ENCODE measurements around the gene CLIC3.
A peak's percentile ranks its signal among the peaks of the same experiment; 100 is the strongest.

Gene CLIC3

DNA sequence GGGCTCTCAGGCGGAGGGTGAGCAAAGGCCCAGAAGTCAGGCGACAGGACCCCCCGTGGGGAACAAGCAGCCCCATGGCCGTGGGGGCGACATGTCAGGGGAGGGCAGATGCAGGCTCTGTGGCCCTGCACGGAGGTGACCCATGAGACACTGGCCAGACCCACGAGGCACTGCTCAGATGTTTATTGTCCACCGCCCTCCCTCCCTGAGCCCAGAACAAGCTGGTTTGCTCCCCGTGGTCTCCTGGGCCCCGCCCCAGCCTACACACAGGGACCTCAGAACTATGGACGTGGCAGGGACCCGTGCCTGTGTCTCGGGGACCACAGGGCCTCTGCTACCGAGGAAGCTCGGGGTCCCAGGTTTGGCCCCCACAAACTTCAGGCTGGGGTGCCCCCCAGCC, 33.6 kb upstream of the CLIC3 start:
- Histone ChIP-seq H3K27ac (ENCODE audit: low read depth, low read length, severe bottlenecking) (no peak overlapping the region), H3K36me3 (ENCODE audit: control insufficient read depth, insufficient read depth, low read length) (no peaks in the 10 kb centered on the region), H3K4me3 (ENCODE audit: extremely low read depth, insufficient read depth, low read length, poor library complexity, severe bottlenecking) (no peak overlapping the region), H3K9me3 (ENCODE audit: control insufficient read depth, low read length) (no peaks in the 10 kb centered on the region), H3K4me1 (ENCODE audit: control insufficient read depth, insufficient read depth, low read length, poor library complexity, severe bottlenecking) (no peaks in the 10 kb centered on the region)
- WGBS, 2 experiments (ENCODE audit: insufficient coverage in 2 of 2) = 90 to 92% methylated on average over 10 to 15 of the region's 15 CpGs

DNA sequence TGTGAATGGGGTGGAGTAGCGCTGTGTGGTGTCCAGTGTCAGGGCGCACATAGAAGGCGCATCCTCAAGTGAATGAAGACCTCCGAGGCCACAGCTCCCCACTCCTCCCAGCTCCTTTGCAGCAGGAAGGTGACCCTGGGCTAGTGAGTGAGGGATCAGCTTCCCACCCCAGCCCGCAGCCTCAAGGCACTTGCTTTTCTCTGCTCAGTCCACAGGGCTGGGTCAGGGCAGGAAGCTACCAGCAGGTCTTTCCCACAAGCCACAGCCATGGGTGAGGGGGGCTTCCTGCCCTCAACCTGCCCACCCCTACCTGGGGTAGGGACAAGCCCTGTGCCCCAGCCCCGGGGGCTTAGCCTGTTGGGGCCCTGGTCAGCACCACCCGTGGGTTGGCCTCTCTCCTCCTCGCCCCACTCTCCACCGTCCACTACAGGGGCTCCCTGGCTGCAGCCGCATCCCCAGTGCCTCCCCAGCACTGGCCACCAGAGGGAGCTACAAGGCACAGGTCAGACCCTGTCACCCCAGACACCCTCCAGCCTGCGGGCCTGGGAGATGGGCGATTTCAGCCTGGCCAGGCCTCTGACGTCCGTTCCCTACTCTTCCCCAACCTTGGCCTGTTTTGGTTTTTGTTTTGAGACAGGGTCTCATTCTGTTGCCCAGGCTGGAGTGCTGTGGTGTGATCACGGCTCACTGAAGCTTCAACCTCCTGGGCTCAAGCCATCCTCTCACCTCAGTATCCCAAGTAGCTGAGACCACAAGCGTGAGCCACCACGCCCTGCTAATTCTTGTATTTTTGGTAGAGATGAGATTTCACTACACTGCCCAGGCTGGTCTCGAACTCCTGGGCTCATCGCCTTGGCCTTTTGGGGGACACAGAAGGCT, 32.9 kb upstream of the CLIC3 start:
- Histone ChIP-seq H3K4me3 (ENCODE audit: extremely low read depth, insufficient read depth, low read length, poor library complexity, severe bottlenecking) (peak overlapping the region; percentile 42), H3K27ac (ENCODE audit: low read depth, low read length, severe bottlenecking) (no peak overlapping the region), H3K36me3 (ENCODE audit: control insufficient read depth, insufficient read depth, low read length) (no peaks in the 10 kb centered on the region), H3K9me3 (ENCODE audit: control insufficient read depth, low read length) (no peaks in the 10 kb centered on the region), H3K4me1 (ENCODE audit: control insufficient read depth, insufficient read depth, low read length, poor library complexity, severe bottlenecking) (no peaks in the 10 kb centered on the region)
- WGBS, 2 experiments (ENCODE audit: insufficient coverage in 2 of 2) = 36 to 39% methylated on average over 13 to 15 of the region's 19 CpGs

- H3K27ac ChIP-seq (ENCODE audit: low read depth, low read length, severe bottlenecking) = no peak overlapping the region
- H3K4me3 ChIP-seq (ENCODE audit: extremely low read depth, insufficient read depth, low read length, poor library complexity, severe bottlenecking) = peak overlapping the region; percentile 42
- H3K4me1 ChIP-seq (ENCODE audit: control insufficient read depth, insufficient read depth, low read length, poor library complexity, severe bottlenecking) = no peaks in the 10 kb centered on the region
- H3K36me3 ChIP-seq (ENCODE audit: control insufficient read depth, insufficient read depth, low read length) = no peaks in the 10 kb centered on the region
- H3K9me3 ChIP-seq (ENCODE audit: control insufficient read depth, low read length) = no peaks in the 10 kb centered on the region
- 4 to 5% methylated on average over 75 to 91 of the region's 98 CpGs for WGBS, 2 experiments (ENCODE audit: insufficient coverage in 2 of 2)
Measured at GRCh38 chr9:137028263-137029057, 32.1 kb upstream of the CLIC3 start.

- no peaks in the 10 kb centered on the region for H3K4me1 ChIP-seq (ENCODE audit: control insufficient read depth, insufficient read depth, low read length, poor library complexity, severe bottlenecking)
- H3K4me3 ChIP-seq (ENCODE audit: extremely low read depth, insufficient read depth, low read length, poor library complexity, severe bottlenecking) = peak within 1 kb of the TSS; percentile 42
Measured at GRCh38 chr9:137027369-137028262, 31.2 kb upstream of the CLIC3 start, which contains the start of gene ABCA2. TSS of gene ABCA2 (minus strand) at chr9:137028237. CDS start at chr9:137028140, 97 bp downstream.

GRCh38 chr9:137026828-137027227, 30.5 kb upstream of the CLIC3 start:
- Histone ChIP-seq H3K4me3 (ENCODE audit: extremely low read depth, insufficient read depth, low read length, poor library complexity, severe bottlenecking) (no peak overlapping the region), H3K36me3 (ENCODE audit: control insufficient read depth, insufficient read depth, low read length) (no peaks in the 10 kb centered on the region), H3K9me3 (ENCODE audit: control insufficient read depth, low read length) (no peaks in the 10 kb centered on the region), H3K27ac (ENCODE audit: low read depth, low read length, severe bottlenecking) (no peak overlapping the region), H3K4me1 (ENCODE audit: control insufficient read depth, insufficient read depth, low read length, poor library complexity, severe bottlenecking) (no peaks in the 10 kb centered on the region)
- 96 to 100% methylated on average over 4 of the region's 4 CpGs for WGBS, 2 experiments (ENCODE audit: insufficient coverage in 2 of 2)

More at GRCh38 chr9:137027369-137028262, 31.2 kb upstream of the CLIC3 start, which contains the start of gene ABCA2:
- Histone ChIP-seq H3K27ac (ENCODE audit: low read depth, low read length, severe bottlenecking) (no peak within 1 kb of the TSS), H3K9me3 (ENCODE audit: control insufficient read depth, low read length) (no peaks in the 10 kb centered on the region), H3K36me3 (ENCODE audit: control insufficient read depth, insufficient read depth, low read length) (no peaks in the 10 kb centered on the region)
- 6 to 8% methylated on average over 67 to 72 of the region's 95 CpGs for WGBS, 2 experiments (ENCODE audit: insufficient coverage in 2 of 2)

DNA sequence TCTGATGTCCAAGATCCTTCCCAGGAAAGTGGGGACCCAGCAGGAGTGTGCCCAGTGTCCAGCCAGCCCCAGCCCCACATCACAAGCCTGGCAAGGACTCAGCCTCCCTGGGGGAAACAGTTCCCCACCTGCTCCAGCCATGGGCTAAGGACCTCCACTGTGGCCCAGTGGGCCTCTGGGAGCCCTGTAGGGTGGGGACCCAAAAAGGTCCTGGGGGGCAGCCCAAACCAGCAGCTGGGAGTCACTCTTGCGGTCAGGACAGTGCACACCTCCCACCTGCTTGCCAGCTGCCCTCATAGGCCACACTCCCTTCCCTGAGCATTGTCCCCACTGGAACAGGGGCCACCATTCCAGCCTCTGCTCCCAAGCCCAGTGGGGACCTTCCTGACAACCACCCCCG, 30.0 kb upstream of the CLIC3 start:
- 94 to 100% methylated on average over 2 of the region's 2 CpGs for WGBS, 2 experiments (ENCODE audit: insufficient coverage in 2 of 2)

GRCh38 chr9:137025517-137025966, 29.2 kb upstream of the CLIC3 start:
- no peak overlapping the region for H3K4me3 ChIP-seq (ENCODE audit: extremely low read depth, insufficient read depth, low read length, poor library complexity, severe bottlenecking)
- WGBS, 2 experiments (ENCODE audit: insufficient coverage in 2 of 2) = 83 to 88% methylated on average over 21 of the region's 21 CpGs
- H3K36me3 ChIP-seq (ENCODE audit: control insufficient read depth, insufficient read depth, low read length) = no peaks in the 10 kb centered on the region
- H3K27ac ChIP-seq (ENCODE audit: low read depth, low read length, severe bottlenecking) = no peak overlapping the region
- no peaks in the 10 kb centered on the region for H3K9me3 ChIP-seq (ENCODE audit: control insufficient read depth, low read length)
- no peaks in the 10 kb centered on the region for H3K4me1 ChIP-seq (ENCODE audit: control insufficient read depth, insufficient read depth, low read length, poor library complexity, severe bottlenecking)

More for the DNA sequence above, 30.0 kb upstream of the CLIC3 start:
- Histone ChIP-seq H3K4me3 (ENCODE audit: extremely low read depth, insufficient read depth, low read length, poor library complexity, severe bottlenecking) (no peak overlapping the region), H3K27ac (ENCODE audit: low read depth, low read length, severe bottlenecking) (no peak overlapping the region), H3K4me1 (ENCODE audit: control insufficient read depth, insufficient read depth, low read length, poor library complexity, severe bottlenecking) (no peaks in the 10 kb centered on the region), H3K36me3 (ENCODE audit: control insufficient read depth, insufficient read depth, low read length) (no peaks in the 10 kb centered on the region), H3K9me3 (ENCODE audit: control insufficient read depth, low read length) (no peaks in the 10 kb centered on the region)

GRCh38 chr9:137023583-137023991, 27.2 kb upstream of the CLIC3 start:
- 85 to 88% methylated on average over 14 of the region's 15 CpGs for WGBS, 2 experiments (ENCODE audit: insufficient coverage in 2 of 2)
- H3K27ac ChIP-seq (ENCODE audit: low read depth, low read length, severe bottlenecking) = no peak overlapping the region
- H3K36me3 ChIP-seq (ENCODE audit: control insufficient read depth, insufficient read depth, low read length) = no peaks in the 10 kb centered on the region
- H3K4me1 ChIP-seq (ENCODE audit: control insufficient read depth, insufficient read depth, low read length, poor library complexity, severe bottlenecking) = no peaks in the 10 kb centered on the region
- no peaks in the 10 kb centered on the region for H3K9me3 ChIP-seq (ENCODE audit: control insufficient read depth, low read length)
- no peak overlapping the region for H3K4me3 ChIP-seq (ENCODE audit: extremely low read depth, insufficient read depth, low read length, poor library complexity, severe bottlenecking)

- no peaks in the 10 kb centered on the region for H3K4me1 ChIP-seq (ENCODE audit: control insufficient read depth, insufficient read depth, low read length, poor library complexity, severe bottlenecking)
- no peaks in the 10 kb centered on the region for H3K9me3 ChIP-seq (ENCODE audit: control insufficient read depth, low read length)
- no peak overlapping the region for H3K4me3 ChIP-seq (ENCODE audit: extremely low read depth, insufficient read depth, low read length, poor library complexity, severe bottlenecking)
- H3K36me3 ChIP-seq (ENCODE audit: control insufficient read depth, insufficient read depth, low read length) = no peaks in the 10 kb centered on the region
- WGBS, 2 experiments (ENCODE audit: insufficient coverage in 2 of 2) = 77 to 89% methylated on average over 5 to 7 of the region's 7 CpGs
- no peak overlapping the region for H3K27ac ChIP-seq (ENCODE audit: low read depth, low read length, severe bottlenecking)
Measured at GRCh38 chr9:137023157-137023556, 26.8 kb upstream of the CLIC3 start.

GRCh38 chr9:137022662-137023008, 26.3 kb upstream of the CLIC3 start:
- no peak overlapping the region for H3K4me3 ChIP-seq (ENCODE audit: extremely low read depth, insufficient read depth, low read length, poor library complexity, severe bottlenecking)
- no peak overlapping the region for H3K27ac ChIP-seq (ENCODE audit: low read depth, low read length, severe bottlenecking)
- no peaks in the 10 kb centered on the region for H3K36me3 ChIP-seq (ENCODE audit: control insufficient read depth, insufficient read depth, low read length)
- 95% methylated on average over 14 to 23 of the region's 23 CpGs for WGBS, 2 experiments (ENCODE audit: insufficient coverage in 2 of 2)
- no peaks in the 10 kb centered on the region for H3K4me1 ChIP-seq (ENCODE audit: control insufficient read depth, insufficient read depth, low read length, poor library complexity, severe bottlenecking)
- H3K9me3 ChIP-seq (ENCODE audit: control insufficient read depth, low read length) = no peaks in the 10 kb centered on the region
